ENCODE data around the gene METRN.

METRN gene

DNA sequence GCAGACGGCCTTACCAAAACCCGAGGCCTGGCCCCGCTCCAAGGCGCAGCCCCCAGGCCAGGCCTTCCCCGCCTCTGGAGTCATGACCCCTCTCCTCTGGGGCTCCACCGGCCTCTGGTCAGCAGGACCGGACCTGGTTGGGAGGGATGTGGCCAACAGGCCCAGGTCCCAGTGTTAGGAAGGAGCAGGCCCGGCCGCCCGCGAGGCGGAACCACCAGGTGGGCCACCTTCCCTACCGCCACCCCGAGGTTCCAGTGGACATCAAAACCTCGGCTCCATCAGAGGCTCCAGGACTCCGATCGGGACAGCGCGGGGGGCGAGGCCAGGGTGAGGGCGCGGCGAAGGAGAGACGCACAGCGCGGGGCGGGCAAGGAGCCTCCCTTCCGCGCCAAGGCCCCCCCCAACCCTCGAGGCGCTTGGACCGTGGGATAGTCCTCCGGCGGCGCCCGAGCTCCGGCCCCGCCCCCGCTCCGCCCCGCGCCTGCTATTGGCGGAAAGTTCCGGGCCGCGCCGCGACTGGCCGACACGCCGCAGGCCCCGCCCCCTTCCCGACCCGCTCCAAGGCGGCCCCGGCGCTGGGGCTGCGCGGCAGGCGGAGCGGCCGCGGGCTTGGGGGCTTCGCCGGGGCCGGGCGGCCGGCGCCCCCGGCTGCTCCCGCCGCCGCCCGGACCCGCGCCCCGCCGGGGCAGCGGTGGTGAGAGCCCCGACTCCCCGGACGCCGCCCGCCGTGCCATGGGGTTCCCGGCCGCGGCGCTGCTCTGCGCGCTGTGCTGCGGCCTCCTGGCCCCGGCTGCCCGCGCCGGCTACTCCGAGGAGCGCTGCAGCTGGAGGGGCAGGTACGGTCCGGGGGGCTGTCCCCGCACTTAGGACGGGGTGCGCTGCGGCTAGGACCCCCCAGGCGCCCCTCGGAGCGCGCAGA, at the start of gene METRN:
METRN (plus strand) TSS at position 561 of the 919 bp plus-strand sequence; CDS start at position 733, 172 bp downstream.
- no peak for DNase-seq (ENCODE audit: low read depth, low spot score)

GRCh38 chr16:666572-666971, 48.3 kb upstream of the METRN start:
- DNase-seq (ENCODE audit: low read depth, low spot score), result no peak

DNA sequence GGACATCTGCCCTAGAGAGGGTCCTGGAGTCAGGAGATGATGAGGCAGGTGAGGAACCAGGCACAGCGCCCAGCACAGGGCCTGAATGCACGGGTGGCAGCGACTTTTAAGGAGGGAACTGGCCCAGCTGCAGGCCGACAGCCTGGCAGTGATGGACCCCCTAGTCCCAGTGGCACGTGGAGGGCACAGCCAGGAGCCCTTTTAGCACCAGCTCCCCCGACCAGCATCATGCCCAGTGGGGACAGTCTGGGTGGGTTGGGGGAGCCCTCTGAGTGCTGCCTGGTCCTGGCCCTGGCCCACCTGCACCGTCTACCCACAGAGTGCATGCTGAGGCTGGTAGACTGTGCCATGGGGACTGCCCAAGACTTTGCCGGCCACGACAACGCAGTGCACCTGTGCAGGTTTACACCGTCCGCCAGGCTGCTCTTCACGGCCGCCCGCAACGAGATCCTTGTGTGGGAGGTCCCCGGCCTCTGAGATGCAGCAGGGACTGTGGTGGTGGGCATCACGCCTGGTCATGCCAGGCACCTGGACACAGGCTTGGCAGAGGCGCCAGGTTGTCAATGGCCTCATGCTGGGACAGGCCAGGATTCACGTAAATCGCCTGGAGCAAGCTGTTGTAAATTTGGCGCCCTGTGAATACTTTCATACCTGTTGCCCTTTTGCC, 47.7 kb upstream of the METRN start:
- no peak for DNase-seq (ENCODE audit: low read depth, low spot score)

DNA sequence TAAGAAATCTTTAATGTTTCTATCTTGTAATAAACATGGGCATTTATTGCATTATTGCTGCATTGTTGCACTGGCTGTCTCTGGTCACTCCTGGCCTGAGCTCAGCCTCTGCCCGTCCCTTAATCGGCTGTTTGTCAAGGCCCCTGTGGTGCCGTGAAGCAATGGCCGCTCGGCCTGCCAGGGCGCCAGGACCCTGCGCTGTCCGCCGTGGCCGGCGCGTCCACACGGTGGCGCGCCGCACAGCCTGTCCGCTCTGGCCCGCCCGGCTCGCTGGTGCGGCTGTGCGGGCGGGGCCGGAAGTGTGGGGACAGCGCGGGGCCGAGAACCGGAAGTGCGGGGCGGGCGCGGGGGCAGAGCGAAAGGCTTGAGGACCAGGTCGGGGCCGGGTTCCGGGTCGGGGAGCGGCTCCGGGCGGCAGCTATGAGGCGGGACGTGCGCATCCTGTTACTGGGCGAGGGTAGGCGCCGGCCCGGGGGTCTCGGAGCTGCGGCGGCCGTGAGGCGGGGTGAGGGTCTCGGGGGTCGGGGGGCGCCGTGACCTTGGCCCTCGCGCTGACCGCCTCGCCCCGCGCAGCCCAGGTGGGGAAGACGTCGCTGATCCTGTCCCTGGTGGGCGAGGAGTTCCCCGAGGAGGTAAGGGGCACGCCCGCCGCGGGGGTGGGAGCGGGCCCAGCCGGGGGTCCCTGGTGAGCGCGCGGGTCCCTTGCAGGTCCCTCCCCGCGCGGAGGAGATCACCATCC, 47.0 kb upstream of the METRN start, which contains the start of gene RHOT2:
RHOT2 (plus strand) TSS at position 353 of the 739 bp plus-strand sequence; CDS start at position 421, 68 bp downstream.
- DNase-seq (ENCODE audit: low read depth, low spot score), result no peak

GRCh38 chr16:668519-669171, 46.3 kb upstream of the METRN start:
- DNase-seq (ENCODE audit: low read depth, low spot score), result no peak

- DNase-seq (ENCODE audit: low read depth, low spot score), result no peak
Measured at GRCh38 chr16:669666-670065, 45.3 kb upstream of the METRN start.

- no peak for DNase-seq (ENCODE audit: low read depth, low spot score)
Measured at GRCh38 chr16:670485-671352, 44.2 kb upstream of the METRN start.

GRCh38 chr16:671353-672131, 43.4 kb upstream of the METRN start:
- DNase-seq (ENCODE audit: low read depth, low spot score), result no peak

- DNase-seq (ENCODE audit: low read depth, low spot score), result no peak
Measured at GRCh38 chr16:672371-672770, 42.5 kb upstream of the METRN start.

GRCh38 chr16:672851-673250, 42.1 kb upstream of the METRN start:
- no peak for DNase-seq (ENCODE audit: low read depth, low spot score)

GRCh38 chr16:673399-673991, 41.4 kb upstream of the METRN start:
- DNase-seq (ENCODE audit: low read depth, low spot score), result no peak

GRCh38 chr16:674214-674881, 40.6 kb upstream of the METRN start:
- DNase-seq (ENCODE audit: low read depth, low spot score), result no peak

GRCh38 chr16:674968-675883, 39.7 kb upstream of the METRN start, which contains the start of gene RHBDL1:
RHBDL1 (plus strand) TSS chr16:675671; CDS start chr16:675791, 120 bp downstream.
- DNase-seq (ENCODE audit: low read depth, low spot score), result no peak

DNA sequence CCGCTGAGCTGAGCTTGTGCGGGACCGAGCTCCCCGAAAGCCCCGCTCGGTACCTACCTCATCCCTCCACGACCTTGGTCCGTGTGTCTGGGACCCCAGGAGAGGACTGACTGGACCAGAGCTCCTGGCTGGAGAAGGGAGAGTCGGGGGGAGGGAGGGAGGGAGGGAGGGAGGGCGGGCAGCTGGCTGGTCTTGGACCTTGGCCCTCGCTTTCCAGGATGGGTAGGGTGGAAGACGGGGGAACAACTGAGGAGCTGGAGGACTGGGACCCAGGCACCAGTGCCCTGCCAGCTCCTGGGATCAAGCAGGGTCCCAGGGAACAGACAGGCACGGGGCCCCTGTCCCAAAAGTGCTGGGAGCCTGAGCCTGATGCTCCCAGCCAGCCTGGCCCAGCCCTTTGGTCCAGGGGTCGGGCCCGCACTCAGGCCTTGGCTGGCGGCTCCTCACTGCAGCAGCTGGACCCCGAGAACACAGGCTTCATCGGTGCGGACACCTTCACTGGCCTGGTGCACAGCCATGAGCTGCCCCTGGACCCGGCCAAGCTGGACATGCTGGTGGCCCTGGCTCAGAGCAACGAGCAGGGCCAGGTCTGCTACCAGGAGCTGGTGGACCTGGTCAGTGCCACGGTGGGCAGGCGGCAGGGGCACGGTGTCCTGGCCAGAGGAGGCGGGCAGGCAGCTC, 38.9 kb upstream of the METRN start:
- DNase-seq (ENCODE audit: low read depth, low spot score), result no peak

DNA sequence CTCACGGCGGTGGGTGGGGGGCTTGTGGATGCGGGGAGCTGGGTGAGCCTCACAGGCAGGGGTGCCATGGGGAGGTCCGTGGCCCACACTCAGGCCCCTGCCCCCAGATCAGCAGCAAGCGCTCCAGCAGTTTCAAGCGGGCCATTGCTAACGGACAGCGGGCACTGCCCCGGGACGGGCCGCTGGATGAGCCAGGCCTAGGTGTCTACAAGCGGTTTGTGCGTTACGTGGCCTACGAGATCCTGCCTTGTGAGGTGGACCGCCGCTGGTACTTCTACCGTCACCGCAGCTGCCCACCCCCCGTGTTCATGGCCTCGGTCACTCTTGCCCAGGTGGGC, 38.4 kb upstream of the METRN start:
- no peak for DNase-seq (ENCODE audit: low read depth, low spot score)

- no peak for DNase-seq (ENCODE audit: low read depth, low spot score)
Measured at GRCh38 chr16:676913-677312, 38.0 kb upstream of the METRN start.
